ENCODE results near the gene COG4.

The COG4 gene

GRCh38 chr16:70478169-70478568 is 45.2 kb downstream of the COG4 start:
- DNase-seq, result no peak

- peak; percentile 75 for DNase-seq
Observed at GRCh38 chr16:70476272-70477020, 46.9 kb downstream of the COG4 start.

- no peak for DNase-seq
Observed at GRCh38 chr16:70475054-70475871, 48.1 kb downstream of the COG4 start.

DNA sequence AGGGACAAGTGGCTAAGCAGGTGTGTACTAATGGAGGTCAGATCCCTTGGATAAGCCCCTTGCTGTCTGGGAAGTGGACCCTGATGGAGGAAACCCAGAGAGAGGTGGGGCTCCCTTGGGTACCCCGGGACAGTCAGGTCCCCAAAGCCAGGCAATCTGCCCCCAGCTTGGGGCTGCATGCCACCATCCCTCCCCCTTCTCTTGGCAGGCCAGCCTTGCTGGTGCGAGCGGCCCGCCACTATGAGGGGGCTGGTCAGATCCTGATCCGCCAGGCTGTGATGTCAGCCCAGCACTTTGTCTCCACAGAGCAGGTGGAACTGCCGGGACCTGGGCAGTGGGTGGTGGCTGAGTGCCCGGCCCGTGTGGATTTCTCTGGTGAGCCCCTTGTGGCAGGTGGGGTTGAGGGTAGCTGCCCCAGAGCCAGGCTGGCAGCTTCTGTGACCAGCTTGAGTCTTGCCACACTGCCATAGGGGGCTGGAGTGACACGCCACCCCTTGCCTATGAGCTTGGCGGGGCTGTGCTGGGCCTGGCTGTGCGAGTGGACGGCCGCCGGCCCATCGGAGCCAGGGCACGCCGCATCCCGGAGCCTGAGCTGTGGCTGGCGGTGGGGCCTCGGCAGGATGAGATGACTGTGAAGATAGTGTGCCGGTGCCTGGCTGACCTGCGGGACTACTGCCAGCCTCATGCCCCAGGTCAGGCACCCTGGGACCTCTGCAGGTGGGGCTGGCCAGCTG is 48.9 kb downstream of the COG4 start:
- no peak for DNase-seq

- DNase-seq, result no peak
Observed at GRCh38 chr16:70473446-70474319, 49.7 kb downstream of the COG4 start.

DNA sequence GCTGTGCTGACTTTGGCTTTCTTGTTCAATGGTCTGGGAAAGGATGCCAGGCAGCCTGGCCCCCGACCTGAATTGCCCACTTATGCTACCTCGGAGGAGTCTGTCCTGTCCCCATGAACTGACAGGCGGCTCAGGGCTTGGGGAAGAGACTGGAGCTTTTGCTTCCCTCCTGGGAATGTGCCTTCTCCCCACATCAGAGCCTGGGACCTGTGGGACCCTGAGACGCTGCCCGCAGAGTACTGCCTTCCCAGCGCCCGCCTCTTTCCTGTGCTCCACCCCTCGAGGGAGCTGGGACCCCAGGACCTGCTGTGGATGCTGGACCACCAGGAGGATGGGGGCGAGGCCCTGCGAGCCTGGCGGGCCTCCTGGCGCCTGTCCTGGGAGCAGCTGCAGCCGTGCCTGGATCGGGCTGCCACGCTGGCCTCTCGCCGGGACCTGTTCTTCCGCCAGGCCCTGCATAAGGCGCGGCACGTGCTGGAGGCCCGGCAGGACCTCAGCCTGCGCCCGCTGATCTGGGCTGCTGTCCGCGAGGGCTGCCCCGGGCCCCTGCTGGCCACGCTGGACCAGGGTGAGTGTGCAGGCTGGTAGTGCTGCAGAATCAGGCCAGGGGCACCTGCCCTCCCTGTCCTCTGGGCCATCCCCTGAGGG is 50.4 kb downstream of the COG4 start:
- no peak for DNase-seq

- no peak for DNase-seq
Observed at GRCh38 chr16:70470927-70471341, 52.4 kb downstream of the COG4 start.

DNA sequence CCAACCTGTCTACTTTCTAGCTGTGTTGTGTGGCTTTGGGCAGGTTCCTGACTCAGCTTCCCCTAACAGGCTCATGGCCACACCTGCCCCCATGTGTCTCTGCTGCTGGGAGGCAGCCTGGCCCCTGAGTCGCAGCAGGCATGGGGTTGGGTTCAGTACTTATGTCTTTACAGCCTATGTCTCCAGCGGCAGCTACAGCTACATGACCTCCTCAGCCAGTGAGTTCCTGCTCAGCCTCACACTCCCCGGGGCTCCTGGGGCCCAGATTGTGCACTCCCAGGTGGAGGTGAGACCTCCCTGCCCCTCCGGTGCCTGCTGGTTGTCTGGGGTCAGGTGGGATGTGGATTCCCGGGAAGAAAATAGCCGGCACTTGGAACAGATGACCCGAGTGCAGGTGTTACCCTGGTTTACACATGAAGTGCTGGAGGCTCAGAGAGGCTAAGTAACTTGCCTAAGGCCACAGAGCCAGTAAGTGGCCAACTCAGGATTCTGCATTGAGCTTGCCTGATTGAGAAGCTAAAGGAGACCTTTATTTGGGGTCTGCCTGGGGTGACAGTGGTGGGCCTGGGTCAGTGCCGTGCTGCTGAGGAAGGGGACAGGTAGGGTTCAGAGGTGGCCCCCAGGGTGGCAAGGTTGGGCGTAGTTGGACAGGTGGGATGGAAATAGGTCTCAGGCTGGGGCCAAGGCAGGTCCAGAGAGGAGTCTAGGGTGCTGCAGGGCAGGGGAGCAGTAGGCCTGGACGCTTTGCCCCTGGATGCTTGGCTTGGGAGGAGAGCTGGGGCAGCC is 53.0 kb downstream of the COG4 start:
- no peak for DNase-seq

- no peak for DNase-seq
Observed at GRCh38 chr16:70468776-70469525, 54.4 kb downstream of the COG4 start.

GRCh38 chr16:70467608-70468007 is 55.7 kb downstream of the COG4 start:
- DNase-seq, result no peak

- DNase-seq, result no peak
Observed at GRCh38 chr16:70467113-70467512, 56.2 kb downstream of the COG4 start.

GRCh38 chr16:70466805-70467076 is 56.6 kb downstream of the COG4 start:
- no peak for DNase-seq

GRCh38 chr16:70465999-70466804 is 57.2 kb downstream of the COG4 start:
- no peak for DNase-seq

DNA sequence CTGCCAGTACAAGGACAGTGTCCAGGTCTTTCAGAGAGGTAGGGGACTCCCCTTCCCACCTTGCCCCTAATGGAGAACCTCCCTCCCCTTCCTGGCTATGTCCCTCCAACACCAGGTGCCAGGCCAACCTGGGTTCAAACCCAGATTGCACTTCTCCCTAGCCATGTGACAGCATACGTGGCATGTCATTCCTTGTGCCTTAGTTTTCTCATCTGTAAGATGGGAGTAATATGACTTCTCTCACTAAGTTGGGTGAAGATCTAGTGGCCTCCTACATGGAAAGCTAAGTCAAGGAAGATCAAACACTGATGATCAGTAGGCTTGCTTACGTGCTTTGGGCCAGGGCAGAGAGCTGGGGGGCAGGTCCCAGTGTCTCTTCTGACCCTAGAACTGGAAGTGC is 60.1 kb downstream of the COG4 start:
- DNase-seq, result no peak

GRCh38 chr16:70460737-70461261 is 62.6 kb downstream of the COG4 start:
- DNase-seq, result no peak

DNA sequence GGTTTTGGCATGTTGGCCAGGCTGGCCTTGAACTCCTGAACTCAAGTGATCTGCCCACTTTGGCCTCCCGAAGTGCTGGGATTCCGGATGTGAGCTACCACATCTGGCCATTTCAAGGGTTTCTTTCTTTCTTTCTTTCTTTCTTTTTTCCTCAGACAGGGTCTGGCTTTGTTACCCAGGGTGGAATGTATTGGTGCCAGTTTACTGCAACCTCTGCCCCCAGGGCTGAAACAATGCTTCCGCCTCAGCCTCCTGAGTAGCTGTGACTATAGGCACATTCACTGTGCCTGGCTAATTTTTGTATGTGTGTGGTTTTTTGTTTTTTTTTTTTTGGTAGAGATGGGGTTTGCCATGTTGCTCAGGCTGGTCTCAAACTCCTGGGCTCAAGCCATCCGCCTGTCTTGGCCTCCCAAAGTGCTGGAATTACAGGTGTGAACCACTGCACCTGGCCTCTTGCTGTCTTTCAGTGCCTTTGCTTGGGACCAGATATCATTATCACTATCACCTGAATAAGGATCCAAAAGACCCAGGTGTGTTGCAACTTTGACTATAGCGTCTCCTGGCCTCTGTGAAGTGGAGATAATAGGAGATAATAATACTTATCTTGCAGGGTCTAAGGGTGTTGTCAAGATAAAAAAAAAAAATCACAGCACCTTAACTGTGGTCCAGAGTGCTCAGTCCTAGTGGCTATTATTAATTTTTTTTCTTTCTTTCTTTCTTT is 65.7 kb downstream of the COG4 start:
- no peak for DNase-seq

- no peak for DNase-seq
Observed at GRCh38 chr16:70455910-70456309, 67.4 kb downstream of the COG4 start.

DNA sequence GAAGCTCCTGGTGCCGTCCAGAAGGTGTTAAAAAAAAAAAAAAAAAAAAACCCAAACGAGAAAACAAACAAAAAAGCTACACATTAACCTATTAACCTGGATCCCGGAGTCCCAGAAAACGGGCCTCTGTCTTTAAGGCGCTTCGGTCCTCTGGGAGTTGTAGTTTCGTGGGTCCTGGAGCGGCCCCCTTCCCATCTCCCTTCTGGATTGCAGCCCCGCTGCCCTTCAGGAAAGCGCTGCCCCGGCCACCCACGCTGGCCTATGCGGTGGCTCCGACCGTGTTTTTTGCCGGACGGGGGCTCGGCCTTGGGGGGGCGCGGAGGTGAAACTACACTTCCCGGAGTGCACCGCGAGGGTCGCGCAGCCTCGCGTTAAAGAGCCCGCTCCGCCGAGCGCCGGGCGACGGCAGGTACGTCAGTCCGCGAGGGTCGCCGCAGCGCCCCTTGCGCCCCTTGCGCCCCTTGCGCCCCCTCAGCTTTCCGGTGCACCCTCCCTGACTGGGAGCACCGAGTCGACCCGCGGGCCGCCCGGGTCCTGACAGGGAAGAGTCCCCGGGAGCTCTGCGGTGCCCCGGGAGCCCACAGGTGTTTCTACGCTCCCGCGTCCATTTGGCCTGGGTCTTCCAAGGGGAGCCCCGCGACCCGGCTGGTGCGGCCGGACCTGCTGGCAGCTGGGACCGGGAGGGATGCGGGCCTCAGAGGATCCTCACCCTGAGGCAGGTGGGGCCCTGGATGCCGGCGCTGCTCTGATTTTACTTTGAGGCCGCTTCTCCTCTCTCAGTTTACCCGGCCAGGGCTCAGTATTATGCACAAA is 68.9 kb downstream of the COG4 start, which contains the start of gene FCSK:
FCSK (plus strand) TSS at position 374 of the 813 bp plus-strand sequence. CDS start 8,596 bp downstream, outside the sequence.
- peak; percentile 66 for DNase-seq

Measured in fibroblast of skin of right quadriceps (primary cell).